ENCODE data around the gene SCYL2. TPM values are rescaled to one million over a fixed set of nuclear protein-coding genes. Genes with fewer than 3 reads are reported as not detected.

Gene SCYL2
- total RNA-seq, 1 donor from 2014 or later, result 31.7 TPM

DNA sequence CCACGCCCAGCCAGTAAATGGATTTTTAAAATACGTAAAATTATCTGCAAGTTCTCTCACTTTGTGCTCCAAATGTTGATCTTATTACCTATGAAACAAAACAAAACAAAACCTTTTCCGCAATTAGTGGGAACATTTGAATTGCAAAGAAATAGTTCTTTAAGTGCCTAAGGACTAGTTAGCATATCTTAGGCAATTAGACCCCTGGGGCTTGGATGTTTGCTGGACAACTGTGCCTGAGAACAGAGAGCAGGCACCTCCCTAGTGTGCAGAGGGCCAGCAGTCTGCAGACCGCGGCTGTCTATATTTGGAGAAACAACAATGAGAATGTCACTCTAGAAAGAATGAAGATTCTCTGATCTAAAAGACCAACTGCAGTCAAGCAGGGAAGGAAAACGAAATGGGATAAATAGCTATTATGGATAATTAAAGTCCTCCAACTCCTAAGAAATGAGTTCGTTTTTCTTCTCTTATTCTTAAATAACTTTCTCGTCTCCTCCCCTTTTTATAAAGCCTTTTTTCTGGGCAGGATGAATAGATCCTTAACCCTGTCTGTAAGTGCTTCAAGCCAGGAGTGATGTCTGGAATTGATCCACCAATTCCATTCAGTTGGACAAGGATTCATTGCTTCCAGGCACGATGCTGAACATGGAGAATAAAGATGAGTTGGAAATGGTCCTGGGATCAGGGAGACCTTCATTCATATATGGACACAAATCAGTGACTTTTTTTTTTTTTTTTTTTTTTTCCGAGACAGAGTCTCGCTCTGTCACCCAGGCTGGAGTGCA is 106.1 kb downstream of the SCYL2 start:
- no peak for DNase-seq (ENCODE audit: low read depth in 2 of 2)

- peak in 1 of 2 donors; percentile 11 for DNase-seq (ENCODE audit: low read depth in 2 of 2)
These were observed 108.2 kb downstream of the SCYL2 start for GRCh38 chr12:100375038-100375735.

- DNase-seq (ENCODE audit: low read depth in 2 of 2), result no peak
These were observed 109.2 kb downstream of the SCYL2 start for GRCh38 chr12:100376161-100376560.

GRCh38 chr12:100381379-100381778 is 114.4 kb downstream of the SCYL2 start:
- DNase-seq (ENCODE audit: low read depth in 2 of 2), result no peak

DNA sequence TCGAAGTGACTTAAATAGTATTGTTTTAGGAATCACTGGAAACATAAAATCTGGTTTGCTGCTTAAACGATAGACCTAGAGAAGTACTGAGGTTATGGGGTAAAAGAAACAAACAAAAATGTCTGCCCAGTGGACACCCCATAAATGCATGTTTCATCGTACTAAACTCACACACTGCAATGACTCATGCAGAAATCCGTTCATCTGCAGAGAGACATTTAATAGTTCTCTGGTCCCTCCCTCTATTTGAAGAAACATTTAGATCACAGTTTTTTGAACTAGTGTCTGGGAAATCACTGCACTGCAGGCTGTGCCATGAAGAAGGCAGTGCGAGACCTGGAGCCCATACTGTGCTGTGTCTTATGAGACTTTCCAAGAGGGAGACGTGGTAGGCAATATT is 115.4 kb downstream of the SCYL2 start:
- no peak for DNase-seq (ENCODE audit: low read depth in 2 of 2)

DNA sequence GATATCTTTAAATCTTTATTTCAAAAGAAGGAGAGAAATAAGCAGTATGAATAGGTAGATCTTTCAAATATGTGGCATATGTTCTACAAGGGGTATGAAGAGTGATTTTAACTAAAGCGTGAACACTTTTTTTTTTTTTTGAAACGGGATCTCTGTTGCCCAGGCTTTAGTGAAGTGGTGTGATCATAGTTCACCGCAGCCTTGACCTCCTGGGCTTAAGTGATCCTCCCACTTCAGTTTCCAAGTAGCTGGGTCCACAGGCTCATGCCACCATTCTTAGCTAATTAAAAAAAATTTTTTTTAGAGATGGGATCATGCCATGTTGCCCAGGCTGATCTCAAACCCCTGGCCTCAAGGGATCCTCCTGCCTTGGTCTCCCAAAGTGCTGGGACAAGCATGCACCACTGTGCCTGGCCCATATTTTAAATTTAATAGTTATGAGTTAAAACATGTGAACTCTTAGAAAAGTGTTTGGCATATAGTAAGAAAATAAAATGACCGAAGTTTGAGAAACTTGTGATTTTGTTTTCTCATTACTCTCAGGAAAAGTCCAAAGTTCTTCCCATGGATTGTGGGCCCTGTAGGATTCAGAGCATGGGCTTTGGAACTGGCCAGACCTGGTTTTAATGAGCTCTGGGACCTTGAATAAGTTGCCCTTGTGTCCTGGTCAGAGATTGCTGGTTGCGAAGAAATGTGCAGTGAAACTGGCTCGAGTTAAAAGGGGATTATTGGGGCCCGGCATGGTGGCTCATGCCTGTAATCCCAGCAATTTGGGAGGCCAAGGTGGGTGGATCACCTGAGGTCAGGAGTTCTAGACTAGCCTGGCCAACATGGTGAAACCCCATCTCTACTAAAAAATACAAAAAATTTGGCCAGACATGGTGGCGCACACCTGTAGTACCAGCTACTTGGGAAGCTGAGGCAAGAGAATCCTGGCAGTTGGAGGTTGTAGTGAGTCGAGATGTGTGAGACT is 116.9 kb downstream of the SCYL2 start:
- no peak for DNase-seq (ENCODE audit: low read depth in 2 of 2)

- DNase-seq (ENCODE audit: low read depth in 2 of 2), result no peak
These were observed 117.6 kb downstream of the SCYL2 start for GRCh38 chr12:100384559-100384935.

DNA sequence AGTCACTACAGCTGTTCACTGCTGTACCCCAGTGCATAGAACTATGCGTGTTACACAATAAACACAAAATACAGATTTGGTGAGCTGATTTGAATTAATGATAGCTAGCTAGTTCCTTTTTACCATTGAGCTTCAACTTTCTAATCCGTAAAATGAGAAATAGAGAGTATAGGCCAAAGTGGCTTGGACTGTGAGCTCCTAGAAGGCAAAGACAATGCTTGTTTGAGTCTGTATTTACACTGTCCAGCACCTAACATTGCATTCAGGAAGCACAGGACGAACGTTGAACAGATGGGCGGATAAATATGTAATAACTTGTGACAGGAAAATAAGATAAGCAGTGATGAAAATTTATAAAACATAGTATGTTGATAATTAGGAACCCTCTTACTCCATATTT is 121.4 kb downstream of the SCYL2 start:
- no peak for DNase-seq (ENCODE audit: low read depth in 2 of 2)

Other genes with a start within 250 kb of the SCYL2 start
- gene BLTP3B, start 124.3 kb upstream of the SCYL2 start, total RNA-seq, result 8.3 and 10.5 TPM in 2 replicates
- 6.5 and 7.9 TPM in 2 replicates for gene ACTR6, start 66.4 kb upstream of the SCYL2 start, total RNA-seq
- 0.20 and 0.22 TPM in 2 replicates for gene DEPDC4, start 98 bp upstream of the SCYL2 start, total RNA-seq
- not detected in 2 replicates for gene SLC17A8, start 89.9 kb downstream of the SCYL2 start, total RNA-seq
- gene NR1H4, start 206.7 kb downstream of the SCYL2 start, total RNA-seq, result not detected in 2 replicates